ENCODE measurements around the gene UCK1. TPM values are rescaled to one million over a fixed set of nuclear protein-coding genes. Genes with fewer than 3 reads are reported as not detected.
A peak's percentile ranks its signal among the peaks of the same experiment; 100 is the strongest.
"Not testable (repeated sequence)": the region's sequence is repeated elsewhere in the genome, so short reads cannot be mapped to it uniquely, and the experiment has no call there.

The UCK1 gene
- total and polyA plus RNA-seq, 4 experiments from 2014 or later, result 25.8 to 39.7 (median 31.4) TPM

DNA sequence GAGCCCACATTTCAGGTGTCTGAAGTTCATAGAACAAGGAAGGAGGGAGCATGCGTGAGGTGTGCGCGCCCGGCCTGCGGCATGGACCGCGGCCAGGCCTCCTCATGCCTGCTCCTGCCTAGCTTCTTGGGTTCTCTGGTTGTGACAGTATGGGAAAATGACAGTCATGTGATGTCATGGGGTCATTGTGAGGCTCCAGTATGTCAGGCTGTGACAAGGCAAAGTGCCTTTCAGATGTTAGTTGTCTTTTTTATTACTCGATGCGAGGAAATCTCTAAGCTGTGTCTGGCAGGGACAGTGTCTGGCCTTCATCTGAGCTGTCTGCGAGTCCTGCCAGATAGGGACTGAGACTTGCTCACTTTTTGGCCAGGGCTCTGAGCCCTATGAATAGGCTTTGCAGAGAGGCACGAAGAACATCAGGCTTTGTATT lies 13.3 kb downstream of the UCK1 start:
- Histone ChIP-seq H3K4me3 (ENCODE audit: low read length in 2 of 2) (no peak overlapping the region), H3K9me3 (ENCODE audit: control insufficient read depth in 1 of 2, low read length in 2 of 2) (no peaks in the 10 kb centered on the region), H3K27ac (ENCODE audit: low read depth, low read length) (no peak overlapping the region), H3K4me1 (ENCODE audit: insufficient read depth, low read length) (no peaks in the 10 kb centered on the region), H3K36me3 (ENCODE audit: insufficient read depth, low read length) (peaks cover 88% of the 10 kb centered on the region), H3K27me3 (ENCODE audit: insufficient read depth, low read length) (no peaks in the 10 kb centered on the region)
- POLR2A ChIA-PET (ENCODE audit: partially characterized antibody), result interaction anchor here (1.3 kb wide), 1 partner anchor 14 kb away, joined by 6 read pairs; no protein-coding TSS in a partner anchor
- peaks cover 32 to 67% of the 10 kb centered on the region in 2 donors for H3K36me3 Mint-ChIP-seq
- H3K27ac Mint-ChIP-seq, result peak overlapping the region in 2 of 7 donors; percentile 29 to 70
- H3K4me3 Mint-ChIP-seq, result no peak overlapping the region
- CTCF ChIA-PET (ENCODE audit: partially characterized antibody), result interaction anchor here (1.6 kb wide), 1 partner anchor 17 kb away, joined by 3 read pairs; no protein-coding TSS in a partner anchor
- peaks cover 0 to 1% (median 0%) of the 10 kb centered on the region in 4 donors for H3K4me1 Mint-ChIP-seq
- intact Hi-C loops (cut with micrococcal nuclease), result no loop called here
- peaks cover 0 to 2% (median 0%) of the 10 kb centered on the region in 8 donors for H3K9me3 Mint-ChIP-seq
- no peaks in the 10 kb centered on the region for H3K27me3 Mint-ChIP-seq
- no peak for DNase-seq

- CTCF ChIA-PET (ENCODE audit: partially characterized antibody), result interaction anchor here (1.6 kb wide), 1 partner anchor 16 kb away, joined by 3 read pairs; no protein-coding TSS in a partner anchor
- H3K27me3 Mint-ChIP-seq, result no peaks in the 10 kb centered on the region
- POLR2A ChIA-PET (ENCODE audit: partially characterized antibody), result no interaction called here
Observed at GRCh38 chr9:131516930-131517329, 14.1 kb downstream of the UCK1 start.

GRCh38 chr9:131516100-131516499 lies 15.0 kb downstream of the UCK1 start:
- ChIA-PET CTCF (ENCODE audit: partially characterized antibody) (no interaction called here), POLR2A (ENCODE audit: partially characterized antibody) (no interaction called here)
- DNase-seq, result no peak
- H3K4me1 Mint-ChIP-seq, result peaks cover 0 to 3% (median 0%) of the 10 kb centered on the region in 4 donors
- H3K27ac Mint-ChIP-seq, result no peak overlapping the region
- H3K27me3 ChIP-seq (ENCODE audit: insufficient read depth, low read length), result no peaks in the 10 kb centered on the region
- H3K27ac ChIP-seq (ENCODE audit: low read depth, low read length), result no peak overlapping the region
- no peaks in the 10 kb centered on the region for H3K9me3 ChIP-seq (ENCODE audit: control insufficient read depth in 1 of 2, low read length in 2 of 2)
- peaks cover 42 to 66% of the 10 kb centered on the region in 2 donors for H3K36me3 Mint-ChIP-seq
- H3K27me3 Mint-ChIP-seq, result no peaks in the 10 kb centered on the region
- peaks cover 87% of the 10 kb centered on the region for H3K36me3 ChIP-seq (ENCODE audit: insufficient read depth, low read length)
- H3K4me3 ChIP-seq (ENCODE audit: low read length in 2 of 2), result no peak overlapping the region
- intact Hi-C loops (cut with micrococcal nuclease), result no loop called here
- H3K4me3 Mint-ChIP-seq, result no peak overlapping the region
- no peaks in the 10 kb centered on the region for H3K4me1 ChIP-seq (ENCODE audit: insufficient read depth, low read length)
- peaks cover 0 to 2% (median 0%) of the 10 kb centered on the region in 8 donors for H3K9me3 Mint-ChIP-seq

More at GRCh38 chr9:131516930-131517329, 14.1 kb downstream of the UCK1 start:
- intact Hi-C loops (cut with micrococcal nuclease), result no loop called here
- Mint-ChIP-seq H3K9me3 (peaks cover 0 to 2% (median 0%) of the 10 kb centered on the region in 8 donors), H3K4me1 (peaks cover 0 to 1% (median 0%) of the 10 kb centered on the region in 4 donors), H3K27ac (peak overlapping the region in 1 of 7 donors; percentile 10), H3K36me3 (peaks cover 37 to 68% of the 10 kb centered on the region in 2 donors), H3K4me3 (no peak overlapping the region)
- Histone ChIP-seq H3K27me3 (ENCODE audit: insufficient read depth, low read length) (no peaks in the 10 kb centered on the region), H3K9me3 (ENCODE audit: control insufficient read depth in 1 of 2, low read length in 2 of 2) (no peaks in the 10 kb centered on the region), H3K4me1 (ENCODE audit: insufficient read depth, low read length) (no peaks in the 10 kb centered on the region), H3K36me3 (ENCODE audit: insufficient read depth, low read length) (peaks cover 89% of the 10 kb centered on the region), H3K4me3 (ENCODE audit: low read length in 2 of 2) (no peak overlapping the region), H3K27ac (ENCODE audit: low read depth, low read length) (no peak overlapping the region)
- DNase-seq, result no peak

GRCh38 chr9:131515559-131516031 lies 15.5 kb downstream of the UCK1 start:
- H3K4me3 Mint-ChIP-seq; H3K9me3 Mint-ChIP-seq; H3K27me3 Mint-ChIP-seq; H3K4me1 Mint-ChIP-seq; intact Hi-C loops (cut with micrococcal nuclease); H3K27me3 ChIP-seq (ENCODE audit: insufficient read depth, low read length); CTCF ChIA-PET (ENCODE audit: partially characterized antibody); H3K4me3 ChIP-seq (ENCODE audit: low read length in 2 of 2); H3K9me3 ChIP-seq (ENCODE audit: control insufficient read depth in 1 of 2, low read length in 2 of 2); POLR2A ChIA-PET (ENCODE audit: partially characterized antibody); H3K27ac ChIP-seq (ENCODE audit: low read depth, low read length); H3K27ac Mint-ChIP-seq; H3K4me1 ChIP-seq (ENCODE audit: insufficient read depth, low read length): not testable (repeated sequence)
- H3K36me3 Mint-ChIP-seq, result peaks cover 46 to 70% of the 10 kb centered on the region in 2 donors
- peak in 1 of 5 donors; percentile 15 for DNase-seq
- peaks cover 90% of the 10 kb centered on the region for H3K36me3 ChIP-seq (ENCODE audit: insufficient read depth, low read length)

GRCh38 chr9:131513177-131513576 lies 17.9 kb downstream of the UCK1 start:
- peaks cover 82% of the 10 kb centered on the region for H3K36me3 ChIP-seq (ENCODE audit: insufficient read depth, low read length)
- CTCF ChIA-PET (ENCODE audit: partially characterized antibody), result interaction anchor here (0.6 kb wide), 1 partner anchor 868 kb away, joined by 3 read pairs; no protein-coding TSS in a partner anchor

GRCh38 chr9:131511880-131512279 lies 19.2 kb downstream of the UCK1 start:
- H3K27me3 ChIP-seq (ENCODE audit: insufficient read depth, low read length), result no peaks in the 10 kb centered on the region
- peaks cover 47 to 60% of the 10 kb centered on the region in 2 donors for H3K36me3 Mint-ChIP-seq
- intact Hi-C loops (cut with micrococcal nuclease), result no loop called here
- H3K4me1 ChIP-seq (ENCODE audit: insufficient read depth, low read length), result no peaks in the 10 kb centered on the region
- peaks cover 0 to 6% (median 0%) of the 10 kb centered on the region in 4 donors for H3K4me1 Mint-ChIP-seq
- H3K9me3 ChIP-seq (ENCODE audit: control insufficient read depth in 1 of 2, low read length in 2 of 2), result no peaks in the 10 kb centered on the region
- H3K4me3 ChIP-seq (ENCODE audit: low read length in 2 of 2), result no peak overlapping the region
- no peaks in the 10 kb centered on the region for H3K27me3 Mint-ChIP-seq
- peak overlapping the region in 1 of 7 donors; percentile 89 for H3K27ac Mint-ChIP-seq
- H3K36me3 ChIP-seq (ENCODE audit: insufficient read depth, low read length), result peaks cover 72% of the 10 kb centered on the region
- DNase-seq, result peak in 1 of 5 donors; percentile 5
- peaks cover 0 to 2% (median 0%) of the 10 kb centered on the region in 8 donors for H3K9me3 Mint-ChIP-seq
- no peak overlapping the region for H3K4me3 Mint-ChIP-seq
- CTCF ChIA-PET (ENCODE audit: partially characterized antibody), result no interaction called here
- POLR2A ChIA-PET (ENCODE audit: partially characterized antibody), result interaction anchor here (1.1 to 1.6 kb wide), 2 partner anchors 8 to 27 kb away, joined by 3 to 4 read pairs; no protein-coding TSS in a partner anchor
- no peak overlapping the region for H3K27ac ChIP-seq (ENCODE audit: low read depth, low read length)

More at GRCh38 chr9:131513177-131513576, 17.9 kb downstream of the UCK1 start:
- Mint-ChIP-seq H3K4me3 (no peak overlapping the region), H3K4me1 (peaks cover 0 to 6% (median 0%) of the 10 kb centered on the region in 4 donors), H3K27ac (peak overlapping the region in 1 of 7 donors; percentile 17), H3K9me3 (peaks cover 0 to 2% (median 0%) of the 10 kb centered on the region in 8 donors), H3K36me3 (peaks cover 47 to 64% of the 10 kb centered on the region in 2 donors), H3K27me3 (no peaks in the 10 kb centered on the region)
- Histone ChIP-seq H3K9me3 (ENCODE audit: control insufficient read depth in 1 of 2, low read length in 2 of 2) (no peaks in the 10 kb centered on the region), H3K4me1 (ENCODE audit: insufficient read depth, low read length) (no peaks in the 10 kb centered on the region), H3K27ac (ENCODE audit: low read depth, low read length) (no peak overlapping the region), H3K27me3 (ENCODE audit: insufficient read depth, low read length) (no peaks in the 10 kb centered on the region), H3K4me3 (ENCODE audit: low read length in 2 of 2) (no peak overlapping the region)
- POLR2A ChIA-PET (ENCODE audit: partially characterized antibody), result interaction anchor here (1.0 kb wide), 1 partner anchor 12 kb away, joined by 5 read pairs; no protein-coding TSS in a partner anchor
- DNase-seq, result peak in 1 of 5 donors; percentile 2
- intact Hi-C loops (cut with micrococcal nuclease), result no loop called here

DNA sequence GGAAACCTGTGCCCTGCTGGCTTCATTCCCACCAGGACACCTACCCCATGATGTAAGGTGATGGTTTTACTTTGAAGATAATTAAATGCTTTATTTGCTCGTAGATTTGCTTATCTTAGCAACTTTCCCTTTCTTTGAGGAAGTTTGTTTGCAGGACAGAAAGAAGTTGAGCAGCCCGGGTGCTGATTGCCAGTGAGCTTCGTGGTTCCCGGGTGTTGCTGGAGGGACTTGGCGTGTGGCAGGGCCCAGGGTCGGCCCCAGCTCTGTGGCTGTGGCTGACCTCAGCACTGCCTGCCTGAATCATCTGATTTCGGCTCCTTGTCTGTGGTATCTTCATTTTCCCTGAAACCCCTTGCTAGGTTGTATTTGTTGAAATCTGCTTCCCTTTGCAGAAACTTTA lies 19.6 kb downstream of the UCK1 start:
- Mint-ChIP-seq H3K4me1 (peaks cover 0 to 7% (median under 1%) of the 10 kb centered on the region in 4 donors), H3K27me3 (no peaks in the 10 kb centered on the region), H3K4me3 (no peak overlapping the region), H3K36me3 (peaks cover 49 to 61% of the 10 kb centered on the region in 2 donors), H3K27ac (peak overlapping the region in 2 of 7 donors; percentile 43 to 89), H3K9me3 (peaks cover 0 to 2% (median 0%) of the 10 kb centered on the region in 8 donors)
- H3K9me3 ChIP-seq (ENCODE audit: control insufficient read depth in 1 of 2, low read length in 2 of 2), result no peaks in the 10 kb centered on the region
- POLR2A ChIA-PET (ENCODE audit: partially characterized antibody), result interaction anchor here (1.6 kb wide), 1 partner anchor 28 kb away, joined by 3 read pairs; no protein-coding TSS in a partner anchor
- H3K36me3 ChIP-seq (ENCODE audit: insufficient read depth, low read length), result peaks cover 67% of the 10 kb centered on the region
- intact Hi-C loops (cut with micrococcal nuclease), result no loop called here
- H3K4me3 ChIP-seq (ENCODE audit: low read length in 2 of 2), result no peak overlapping the region
- no peak overlapping the region for H3K27ac ChIP-seq (ENCODE audit: low read depth, low read length)
- H3K4me1 ChIP-seq (ENCODE audit: insufficient read depth, low read length), result no peaks in the 10 kb centered on the region
- H3K27me3 ChIP-seq (ENCODE audit: insufficient read depth, low read length), result no peaks in the 10 kb centered on the region
- CTCF ChIA-PET (ENCODE audit: partially characterized antibody), result no interaction called here
- DNase-seq, result no peak

All from CD4-positive, alpha-beta memory T cell (primary cell).